ENCODE measurements around the gene BDH1.

BDH1 gene

DNA sequence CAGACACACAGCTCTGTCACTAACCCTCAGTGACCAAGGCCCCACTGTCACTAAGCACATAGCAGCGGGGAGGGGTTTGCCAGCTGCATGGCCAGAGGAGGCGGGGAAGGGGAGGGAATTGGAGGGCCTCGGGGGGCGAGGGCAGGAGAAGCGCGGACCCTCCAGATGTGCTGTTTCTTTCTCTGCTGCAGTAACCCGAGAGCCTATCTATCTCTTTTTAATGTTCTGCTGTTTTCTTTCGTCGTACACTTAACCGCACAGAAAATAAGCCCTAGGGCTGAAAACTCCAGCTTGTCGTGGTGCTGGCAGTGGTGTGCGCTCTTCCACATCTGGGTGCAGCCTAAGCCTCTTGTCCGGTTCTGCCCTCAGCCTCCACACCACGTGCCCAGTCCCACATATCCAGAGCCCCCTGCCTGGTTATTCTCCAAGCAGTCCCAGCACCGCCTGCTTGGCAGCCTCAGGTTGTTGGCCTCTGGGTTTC, 51.1 kb downstream of the BDH1 start:
- DNase-seq, result no peak

DNA sequence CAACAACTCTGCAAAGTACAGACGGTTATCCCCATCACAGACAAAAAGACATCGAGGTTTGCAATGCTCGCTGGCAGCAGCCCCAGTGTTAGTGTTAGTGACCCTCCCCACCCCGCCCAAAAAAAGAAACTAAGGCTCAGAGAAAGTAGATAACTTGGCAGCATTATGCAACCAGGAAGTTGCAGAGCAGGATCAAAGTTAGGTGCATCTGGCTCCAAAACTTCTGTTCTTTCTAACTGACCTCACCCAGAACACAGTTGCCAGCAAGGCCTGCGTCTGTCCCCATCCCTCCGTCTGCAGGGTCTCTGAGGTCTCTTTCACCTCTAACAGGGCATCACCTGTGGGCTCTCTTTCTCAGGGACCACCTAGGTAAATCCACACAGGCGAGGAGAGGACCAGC, 51.5 kb downstream of the BDH1 start:
- no peak for DNase-seq

DNA sequence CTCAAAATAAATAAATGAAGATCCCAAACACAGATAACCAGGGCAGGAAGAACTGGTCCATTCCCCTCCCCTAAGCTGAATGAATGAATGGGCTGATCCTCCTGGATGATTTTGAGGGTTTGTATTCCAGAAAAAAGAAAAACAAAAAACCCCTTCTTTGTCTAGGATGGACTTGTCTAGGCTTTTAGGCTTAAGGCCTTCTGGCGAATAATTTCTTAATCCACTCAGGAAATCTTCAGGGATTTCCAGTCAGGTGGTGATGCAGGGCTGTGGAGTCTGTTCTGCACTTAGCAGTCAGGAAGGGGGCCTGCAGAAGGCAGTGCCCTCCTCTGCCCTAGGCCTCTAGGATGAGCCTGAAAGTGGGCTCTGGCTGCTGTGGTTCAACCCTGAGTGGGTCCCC, 52.1 kb downstream of the BDH1 start:
- DNase-seq, result no peak

DNA sequence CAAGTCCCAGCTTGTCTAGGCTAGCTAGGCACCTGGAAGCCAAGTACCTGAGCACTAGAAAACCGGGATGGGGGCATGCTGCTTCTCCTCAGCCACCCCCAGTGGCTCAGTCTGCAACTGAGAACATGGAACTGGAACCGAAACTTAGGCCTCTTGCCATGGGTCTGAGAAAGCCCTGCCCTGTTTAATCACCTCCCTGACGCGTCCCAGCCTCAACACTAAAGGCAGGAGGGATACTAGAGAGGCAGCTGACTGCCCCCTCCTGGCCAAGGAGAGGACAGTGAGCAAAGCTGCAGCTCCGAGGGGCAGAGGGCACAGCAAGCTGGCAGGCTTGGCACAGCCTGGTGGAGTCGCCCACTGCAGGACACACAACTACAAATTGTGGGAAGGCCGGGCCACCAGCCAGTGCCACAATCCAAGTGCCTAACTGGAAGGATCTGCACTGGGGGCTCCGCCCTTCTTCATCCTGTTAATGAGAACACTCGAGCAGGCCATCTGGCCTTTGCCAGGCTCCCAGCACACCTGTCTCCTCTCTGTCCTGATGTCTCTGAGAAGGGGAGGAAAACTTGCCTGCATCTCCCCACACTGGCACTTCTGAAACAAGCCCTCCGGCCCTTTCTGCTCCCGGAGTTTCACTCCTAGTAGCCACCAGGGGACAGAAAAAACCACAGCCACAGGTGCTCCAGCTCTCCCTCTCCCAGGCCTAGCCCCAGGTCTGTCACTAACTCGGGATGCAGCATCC, 53.7 kb downstream of the BDH1 start:
- peak; percentile 80 for DNase-seq

DNA sequence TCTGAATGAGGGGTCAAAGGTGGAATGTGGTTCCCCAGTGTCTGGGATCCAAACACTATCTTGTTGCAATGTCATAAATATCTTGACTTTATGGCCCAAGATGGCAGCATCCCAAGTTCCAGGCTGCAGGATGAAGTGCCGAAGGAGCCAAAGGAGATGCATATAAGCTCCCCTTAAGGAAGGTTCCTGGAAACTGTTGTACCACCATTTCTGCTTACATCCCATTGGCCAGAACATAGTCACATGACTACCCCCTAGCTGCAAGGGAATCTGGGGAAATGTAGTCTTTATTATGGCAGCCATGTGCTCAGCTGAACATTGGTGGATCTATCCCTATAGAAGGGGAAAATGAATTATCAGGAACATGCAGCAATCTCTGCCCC, 54.3 kb downstream of the BDH1 start:
- DNase-seq, result no peak

DNA sequence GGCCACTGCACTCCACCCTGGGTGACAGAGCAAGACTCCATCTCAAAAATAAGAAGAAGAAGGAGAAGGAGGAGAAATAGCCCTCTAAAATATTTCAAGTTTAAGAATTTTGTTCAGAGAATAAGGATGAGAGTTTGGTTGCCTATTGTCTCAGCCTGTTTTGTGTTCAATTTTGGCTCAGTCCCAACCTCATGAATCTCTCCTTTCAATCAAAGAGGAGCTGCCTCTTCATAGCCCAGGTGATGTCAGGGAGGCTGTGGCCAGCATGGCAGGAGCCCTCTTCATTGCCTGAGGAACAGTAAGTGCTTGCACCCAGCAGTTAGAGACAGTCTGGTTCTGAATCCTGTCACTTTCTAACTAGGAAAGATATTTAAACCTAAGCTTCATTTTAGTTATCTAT, 55.0 kb downstream of the BDH1 start:
- no peak for DNase-seq

DNA sequence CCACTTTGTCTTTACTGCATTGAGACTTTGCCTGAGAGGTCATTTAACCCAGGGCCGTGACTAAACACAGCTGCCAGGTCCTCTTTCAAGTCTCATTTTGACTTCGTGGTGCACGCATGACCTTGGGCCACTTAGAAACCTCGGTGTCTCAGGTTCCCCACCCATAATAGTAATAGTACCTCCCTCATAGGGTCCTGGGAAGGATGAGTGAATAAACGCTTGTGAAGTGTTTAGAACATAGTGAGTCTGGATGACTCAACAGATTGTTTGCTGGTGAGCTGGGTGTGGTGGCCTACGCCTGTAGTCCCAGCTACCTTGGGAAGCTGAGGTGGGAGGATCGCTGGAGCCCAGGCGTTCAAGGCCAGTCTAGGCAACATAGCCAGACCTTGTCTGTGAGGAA, 56.3 kb downstream of the BDH1 start:
- DNase-seq, result no peak

DNA sequence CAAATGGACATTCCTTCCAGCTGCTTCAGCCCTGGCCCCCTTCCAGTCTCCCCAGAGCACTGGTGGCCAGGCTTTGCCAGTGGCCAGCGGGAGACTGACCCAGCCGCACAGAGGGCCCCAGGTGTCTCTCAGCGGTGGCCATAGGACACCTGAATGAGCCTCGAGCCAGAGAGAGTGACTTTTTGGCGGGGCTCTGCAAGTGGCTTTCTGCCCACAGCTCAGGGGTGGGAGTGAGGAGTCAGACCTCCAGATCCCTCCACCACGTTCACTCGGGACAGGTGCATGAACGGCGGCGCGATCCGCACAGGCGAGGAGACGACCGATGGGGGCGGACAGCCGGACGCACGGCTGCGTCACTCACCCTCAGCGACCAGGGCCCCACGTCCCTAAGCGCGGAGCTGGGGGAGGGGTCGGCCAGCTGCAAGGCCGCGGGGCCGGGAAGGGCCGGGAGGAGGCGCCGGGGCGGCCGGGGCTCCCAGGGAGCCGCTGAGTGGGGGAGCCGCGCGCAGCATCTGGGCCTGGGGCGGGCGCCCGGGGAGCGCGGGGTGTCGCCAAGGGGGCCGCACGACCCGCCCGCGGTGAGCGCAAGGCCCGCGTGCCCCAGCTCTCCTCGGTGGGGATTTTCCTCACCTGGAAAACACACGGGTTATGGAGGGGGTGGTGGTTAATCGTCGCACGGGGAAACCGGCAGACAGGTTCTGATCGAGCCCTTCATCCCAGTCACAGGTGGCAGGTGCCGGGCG, 57.1 kb downstream of the BDH1 start:
- DNase-seq, result no peak

DNA sequence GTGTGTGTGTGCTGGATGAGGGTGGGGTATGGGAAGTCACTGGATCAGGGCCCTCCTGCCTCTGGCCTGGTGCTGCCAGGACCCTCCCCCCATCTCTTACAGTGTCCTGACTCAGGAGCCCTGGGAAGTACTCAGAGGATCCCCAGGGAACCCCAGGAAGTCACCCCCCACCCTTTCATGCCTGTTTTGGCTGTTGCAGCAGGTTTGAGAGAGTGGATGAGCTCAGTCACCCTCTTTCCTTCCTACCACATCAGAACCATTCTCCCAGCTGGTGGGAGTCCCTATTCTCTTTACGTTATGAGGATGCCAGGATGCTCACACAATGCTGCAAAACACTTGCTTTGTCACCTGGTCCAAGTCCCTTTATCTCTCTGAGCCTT, 59.0 kb downstream of the BDH1 start:
- DNase-seq, result no peak

DNA sequence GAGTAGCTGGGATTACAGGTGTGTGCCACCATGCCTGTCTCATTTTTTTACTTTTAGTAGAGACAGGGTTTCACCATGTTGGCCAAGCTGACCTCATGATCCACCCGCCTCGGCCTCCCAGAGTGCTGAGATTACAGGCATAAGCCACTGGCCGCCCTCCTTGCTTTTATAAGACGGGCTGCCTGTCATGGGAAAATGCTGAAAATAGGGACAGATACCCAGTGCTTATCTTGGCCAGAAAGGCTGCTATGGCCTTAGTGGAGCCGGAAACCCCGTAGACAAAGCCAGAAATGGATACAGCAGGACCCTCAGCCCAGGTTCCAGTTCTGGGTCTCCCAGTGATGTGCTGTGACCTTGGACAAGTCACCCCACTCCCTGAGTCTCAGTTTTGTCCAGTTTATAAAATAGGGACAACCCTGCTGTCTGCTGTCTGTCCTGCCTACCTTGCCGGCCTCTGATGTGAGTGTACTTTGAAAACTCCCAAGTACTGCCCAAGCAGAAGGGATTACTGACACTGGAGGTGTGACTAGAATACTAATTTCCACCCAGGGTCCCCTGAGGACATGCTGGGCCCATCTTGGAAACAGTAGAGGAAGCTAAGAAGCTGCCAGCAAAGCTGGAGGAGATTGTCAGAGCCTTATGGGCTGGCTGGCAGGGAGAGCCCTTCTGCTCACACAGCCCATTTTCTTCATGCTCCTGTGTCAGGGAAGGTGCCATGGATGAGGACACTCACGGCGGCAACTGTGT, 59.6 kb downstream of the BDH1 start:
- DNase-seq, result no peak

DNA sequence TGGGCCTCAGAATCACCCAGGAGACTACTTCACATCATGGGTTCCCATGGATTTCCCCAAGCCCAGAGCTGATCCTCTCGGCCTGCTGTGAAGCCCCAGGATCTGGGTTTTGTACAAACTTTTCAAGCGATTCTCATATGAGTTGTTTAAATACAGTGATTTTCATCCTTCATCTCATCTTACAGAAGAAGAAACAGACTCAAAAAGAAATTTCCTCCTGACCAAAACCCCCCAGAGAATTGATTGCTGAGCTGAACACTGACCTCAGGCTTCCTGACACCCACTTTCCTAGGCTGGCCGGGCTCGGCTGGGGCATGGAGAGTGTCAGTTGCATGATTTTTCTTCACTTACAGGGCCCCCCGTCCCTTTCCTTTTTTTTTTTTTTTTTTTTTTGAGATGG, 60.3 kb downstream of the BDH1 start:
- DNase-seq, result no peak

DNA sequence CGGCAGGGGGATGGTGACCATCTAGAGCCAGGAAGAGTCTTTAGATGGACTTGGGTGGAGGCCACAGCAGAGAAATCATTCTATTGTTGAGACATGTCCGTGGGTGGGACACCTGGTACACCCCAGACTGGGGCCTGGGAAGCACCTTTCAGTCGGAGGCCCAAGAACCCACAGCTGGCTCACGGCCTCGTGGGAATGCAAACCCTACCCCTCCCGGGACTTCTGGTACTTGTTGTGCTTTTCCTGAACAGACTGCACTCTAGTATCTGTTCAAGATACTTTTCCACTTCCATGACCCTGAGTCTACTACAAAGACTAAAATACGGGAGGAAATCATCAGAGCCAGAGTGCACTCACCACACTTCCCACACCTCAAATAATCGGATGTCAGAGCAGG, 60.7 kb downstream of the BDH1 start:
- no peak for DNase-seq

DNA sequence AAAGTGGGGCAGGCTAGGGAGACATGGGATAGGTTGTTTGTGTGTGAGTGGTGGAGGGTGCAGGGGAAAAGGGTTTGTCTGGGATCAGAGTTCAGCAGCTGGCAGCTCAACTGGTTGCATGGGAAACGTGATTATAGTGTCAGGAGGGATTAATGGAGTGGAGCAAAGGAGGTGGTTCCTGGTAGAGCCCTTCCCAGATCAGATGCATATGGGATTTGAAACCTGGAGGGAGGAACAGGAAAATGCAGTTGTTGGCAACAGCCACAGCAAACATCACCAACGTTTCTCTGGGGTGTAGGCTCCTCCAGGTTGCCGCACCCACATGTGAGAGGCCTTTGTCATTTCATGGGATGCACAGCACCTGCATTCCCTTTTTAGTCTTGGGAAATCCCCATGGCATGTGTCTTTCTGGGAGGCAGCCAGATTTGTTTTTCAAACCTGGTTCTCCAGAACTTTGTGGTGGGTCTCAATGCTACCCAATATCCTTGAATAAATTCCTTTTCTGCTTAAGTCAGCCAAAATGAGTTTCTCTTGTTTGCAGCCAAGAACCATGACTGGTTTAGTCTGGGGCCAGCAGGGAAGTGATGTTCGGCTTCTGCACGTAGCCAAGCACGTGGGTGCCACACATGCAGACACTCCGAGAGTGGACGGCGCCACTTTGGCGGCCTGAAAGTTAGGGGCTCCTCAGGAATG, 61.3 kb downstream of the BDH1 start:
- no peak for DNase-seq

DNA sequence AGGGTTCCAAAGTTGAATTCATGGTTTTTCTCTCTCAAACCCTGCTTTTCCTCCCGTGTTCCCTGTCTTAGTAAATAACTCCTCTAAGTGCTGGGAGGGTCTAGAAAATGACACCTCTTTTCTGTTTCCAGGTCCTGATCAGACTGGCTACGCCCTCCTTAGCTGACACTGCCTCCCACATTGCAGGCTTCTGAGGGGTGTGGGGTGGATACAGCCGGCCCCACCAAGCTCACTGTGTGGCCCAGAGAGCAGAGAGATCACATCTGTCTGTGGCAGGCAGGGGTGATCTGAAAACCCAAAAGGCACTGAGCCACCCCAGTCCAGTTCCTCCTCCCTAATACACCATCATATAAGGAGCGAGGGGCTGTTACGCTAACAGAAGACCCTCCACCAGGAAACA, 62.7 kb downstream of the BDH1 start:
- DNase-seq, result no peak

DNA sequence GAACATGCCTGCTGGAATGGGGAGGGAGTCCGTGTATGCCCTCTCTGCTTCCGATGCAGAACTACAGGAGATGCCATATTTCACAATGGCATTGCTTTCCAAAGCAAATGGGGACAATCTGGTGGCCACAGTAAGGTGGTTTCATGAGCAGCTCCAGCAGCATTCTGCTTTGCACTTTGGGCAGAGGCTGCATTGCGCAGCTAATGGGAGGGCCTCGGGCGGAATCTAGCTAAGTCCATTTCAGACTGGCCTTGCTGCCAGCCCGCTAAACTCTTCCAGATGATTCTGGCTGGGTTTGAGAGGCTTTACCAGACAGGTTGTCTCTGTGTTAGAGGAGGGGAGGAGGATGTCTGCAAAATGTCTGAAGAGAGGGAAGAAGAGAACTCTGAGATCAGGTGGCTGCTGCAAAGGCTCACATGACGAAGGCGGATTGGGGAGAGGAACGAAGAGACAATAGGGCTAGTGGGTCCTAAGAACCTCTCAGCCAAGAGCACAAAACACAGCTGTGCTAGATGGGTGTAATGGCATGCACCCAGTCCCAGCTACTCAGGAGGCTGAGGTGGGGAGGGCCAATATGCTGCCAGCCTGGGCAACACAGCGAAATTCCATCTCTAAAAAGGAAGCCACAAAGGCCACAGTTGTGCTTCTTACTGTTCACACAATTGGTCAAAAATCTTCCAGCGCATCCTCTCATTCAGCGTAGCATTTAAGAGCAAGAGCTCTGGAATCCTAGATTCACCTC, 63.7 kb downstream of the BDH1 start:
- DNase-seq, result no peak

DNA sequence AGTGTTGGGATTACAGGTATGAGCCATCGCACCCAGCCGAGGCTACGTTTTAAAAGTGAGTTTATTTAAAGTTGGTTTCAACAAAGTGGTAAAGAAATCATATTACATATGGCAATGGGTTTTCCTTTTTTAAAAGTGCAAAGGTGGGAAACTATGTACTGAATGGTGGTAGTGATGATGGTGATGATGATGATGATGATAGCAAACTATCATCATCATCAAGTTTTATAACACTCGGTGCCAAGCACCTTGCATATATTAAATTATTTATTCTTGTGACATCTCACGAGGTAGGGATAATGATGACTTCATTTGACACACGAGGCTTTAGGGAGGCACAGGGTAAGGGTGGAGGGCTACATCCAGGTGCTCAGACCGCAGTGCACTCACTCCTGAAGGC, 64.3 kb downstream of the BDH1 start:
- no peak for DNase-seq

DNA sequence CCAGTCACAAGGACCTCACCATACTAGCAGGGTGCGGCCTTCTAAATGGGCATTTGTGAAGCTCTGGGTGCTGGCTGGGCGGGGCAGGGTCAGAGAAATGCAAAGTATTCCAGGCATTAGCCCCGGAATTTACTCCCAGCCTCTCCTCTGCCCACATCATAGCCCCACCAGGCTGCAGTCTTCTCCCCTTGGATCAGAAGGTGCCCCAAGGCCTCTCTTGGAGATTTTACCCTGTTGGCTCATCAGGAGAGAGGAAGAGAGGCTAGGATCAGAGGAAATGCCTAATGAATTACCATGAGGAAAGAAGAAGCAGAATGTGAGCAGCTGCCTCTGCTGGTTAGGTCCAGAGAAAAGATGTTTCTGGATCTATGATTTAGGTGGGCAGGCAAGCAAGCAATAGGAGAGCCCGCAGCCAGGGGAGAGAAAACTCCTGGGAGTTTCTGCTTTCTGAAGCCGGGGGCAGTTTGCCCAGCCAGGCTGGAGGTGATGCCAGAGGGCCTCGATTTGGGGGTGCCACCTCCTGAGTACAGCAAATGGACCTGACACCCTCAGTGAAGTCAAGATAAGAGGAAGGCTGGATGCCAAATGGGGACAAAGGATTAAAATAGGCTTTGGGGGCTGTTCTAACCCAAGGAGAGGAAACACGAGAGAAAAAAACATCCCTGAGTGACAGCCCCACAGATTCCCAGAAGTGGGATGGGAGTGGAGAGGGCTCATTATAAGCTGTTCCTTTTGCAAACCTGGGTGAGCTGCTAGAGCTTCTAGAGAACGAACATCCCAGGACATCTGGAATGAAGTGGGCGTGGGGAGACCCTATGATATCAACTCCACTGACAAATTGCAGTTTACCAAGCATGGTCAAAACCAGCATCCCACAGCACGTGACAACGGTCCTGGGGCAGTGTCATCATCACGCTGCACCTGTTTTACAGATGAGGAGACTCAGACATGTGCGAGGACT, 65.4 kb downstream of the BDH1 start:
- no peak for DNase-seq

DNA sequence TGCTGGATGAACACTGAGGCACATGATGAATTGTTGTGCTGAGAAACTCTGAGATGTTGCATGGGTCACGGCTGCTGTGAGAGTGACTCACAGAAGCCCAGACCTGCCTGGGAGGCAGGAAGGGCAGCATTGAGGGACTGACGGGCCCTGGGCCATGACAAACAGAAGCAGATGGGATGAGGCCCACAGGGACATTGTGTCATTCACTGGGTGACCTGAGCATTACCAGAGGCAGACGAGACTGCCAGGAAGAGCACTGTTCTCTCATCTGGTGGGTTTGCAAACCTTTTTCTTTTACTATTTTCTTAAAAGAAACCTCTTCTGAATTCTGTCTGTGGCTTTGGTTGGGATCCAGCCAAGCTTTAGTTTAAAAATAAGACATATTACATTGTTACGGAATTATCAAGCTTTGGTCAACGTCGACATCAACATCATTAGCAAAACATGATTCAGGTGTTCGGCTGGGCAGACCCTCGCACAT, 67.8 kb downstream of the BDH1 start:
- peak; percentile 29 for DNase-seq

DNA sequence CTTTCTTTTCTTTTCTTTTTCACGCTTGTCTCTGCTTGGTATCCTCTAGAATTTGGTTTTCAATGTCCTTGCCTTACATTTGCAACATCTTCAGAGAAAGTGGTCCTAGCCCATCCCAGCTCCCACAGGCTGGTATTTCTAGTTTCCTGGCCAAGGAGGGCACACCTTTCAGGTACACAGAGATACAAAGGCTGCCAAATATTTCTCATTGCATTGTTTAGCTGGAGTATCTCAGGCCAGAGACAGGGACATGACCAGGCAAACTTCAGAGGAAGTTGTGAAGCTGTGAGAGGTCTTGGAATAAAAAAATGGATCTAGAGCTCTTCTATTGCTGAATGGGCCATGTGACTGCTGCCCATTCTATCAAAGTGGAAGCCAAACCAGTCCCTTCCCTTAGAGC, 68.9 kb downstream of the BDH1 start:
- DNase-seq, result no peak

DNA sequence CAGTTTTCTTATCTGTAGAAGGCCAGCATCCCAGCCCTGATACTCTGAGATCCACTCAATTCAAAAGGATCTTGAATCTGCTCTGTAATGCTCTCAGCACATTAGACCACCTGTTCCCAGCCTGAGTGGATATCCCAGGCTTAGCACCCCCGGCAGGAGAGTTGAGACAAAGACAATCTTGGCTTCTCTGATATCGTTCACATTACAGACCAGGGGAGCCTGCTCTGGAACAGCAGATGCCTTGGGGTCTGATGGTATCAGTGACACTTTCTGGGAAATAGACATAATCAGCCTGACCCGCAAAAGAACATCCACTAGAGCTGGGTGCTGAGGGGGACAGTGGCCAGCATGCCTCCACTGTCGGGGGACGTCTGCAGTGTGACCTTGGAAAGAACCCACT, 70.6 kb downstream of the BDH1 start:
- no peak for DNase-seq

DNA sequence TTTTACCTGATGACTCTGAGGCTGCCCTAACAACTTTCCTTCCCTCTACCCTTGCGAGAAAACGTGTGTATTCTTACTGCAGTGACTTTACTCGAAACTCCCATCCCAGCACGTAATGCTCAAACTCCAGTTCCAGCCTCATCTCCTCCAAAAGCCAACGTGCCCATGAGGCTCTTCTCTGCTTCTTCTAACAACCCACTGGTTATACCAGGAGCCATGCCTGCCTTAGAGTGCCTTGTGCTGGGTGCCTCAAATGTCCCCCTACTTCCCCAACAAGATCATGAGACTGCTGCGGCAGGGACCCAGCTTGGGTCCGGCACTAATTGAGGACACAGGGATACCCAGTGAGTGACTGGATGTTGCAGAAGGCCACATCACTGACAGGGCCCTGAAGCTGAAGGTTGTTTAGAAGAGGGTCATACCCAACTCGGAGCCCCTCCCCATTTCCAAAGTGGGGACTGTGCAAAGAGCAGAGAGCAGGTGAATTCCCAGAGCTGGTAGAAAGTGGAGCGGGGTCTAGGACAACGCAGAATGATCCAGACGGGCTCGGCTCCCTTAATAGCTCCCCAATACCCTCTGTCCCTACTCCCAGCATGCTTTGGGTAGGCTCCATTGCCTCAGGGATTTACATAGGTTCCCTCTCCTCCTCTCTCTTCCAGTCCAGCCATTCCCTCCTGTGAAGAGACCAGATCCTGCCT, 71.4 kb downstream of the BDH1 start:
- DNase-seq, result no peak

Data from NCI-H2029 (cell line).